Left ventricle myocardium superior (tissue), 1 donor: ENCODE data around the gene AHNAK2. TPM values are rescaled to one million over a fixed set of nuclear protein-coding genes. Genes with fewer than 3 reads are reported as not detected.

Experiments
- ATAC-seq: fragments of 200-7000 bp; cut with Tn5 transposase; one replicate; pipeline ENCODE4 v1.9.1; 2020; ENCODE audit warnings: mild to moderate bottlenecking, moderate library complexity
- DNase-seq: peaks from one replicate; pipeline ENCODE4 v3.0.0-alpha.2; 2020
- intact Hi-C: fragments of 100-400 bp; cut with micrococcal nuclease; formaldehyde crosslinking; loops from one replicate; pipeline ENCODE4 v1.11.0; 2022
- total RNA-seq: library from RNA; stranded (reverse); fragmentation: NEBNext Ultra II Directional; extraction: Animal tissue kit (Norgen Biotek cat#: 25700); gene quantifications from one replicate; pipeline ENCODE4 v1.2.1, GENCODE V29; 2021
- donor health status: DM: no; HTN: yes; CAD: no; lungs with severe emphysema.

The AHNAK2 gene
- total RNA-seq, 1 donor from 2014 or later: 2.5 TPM

DNA sequence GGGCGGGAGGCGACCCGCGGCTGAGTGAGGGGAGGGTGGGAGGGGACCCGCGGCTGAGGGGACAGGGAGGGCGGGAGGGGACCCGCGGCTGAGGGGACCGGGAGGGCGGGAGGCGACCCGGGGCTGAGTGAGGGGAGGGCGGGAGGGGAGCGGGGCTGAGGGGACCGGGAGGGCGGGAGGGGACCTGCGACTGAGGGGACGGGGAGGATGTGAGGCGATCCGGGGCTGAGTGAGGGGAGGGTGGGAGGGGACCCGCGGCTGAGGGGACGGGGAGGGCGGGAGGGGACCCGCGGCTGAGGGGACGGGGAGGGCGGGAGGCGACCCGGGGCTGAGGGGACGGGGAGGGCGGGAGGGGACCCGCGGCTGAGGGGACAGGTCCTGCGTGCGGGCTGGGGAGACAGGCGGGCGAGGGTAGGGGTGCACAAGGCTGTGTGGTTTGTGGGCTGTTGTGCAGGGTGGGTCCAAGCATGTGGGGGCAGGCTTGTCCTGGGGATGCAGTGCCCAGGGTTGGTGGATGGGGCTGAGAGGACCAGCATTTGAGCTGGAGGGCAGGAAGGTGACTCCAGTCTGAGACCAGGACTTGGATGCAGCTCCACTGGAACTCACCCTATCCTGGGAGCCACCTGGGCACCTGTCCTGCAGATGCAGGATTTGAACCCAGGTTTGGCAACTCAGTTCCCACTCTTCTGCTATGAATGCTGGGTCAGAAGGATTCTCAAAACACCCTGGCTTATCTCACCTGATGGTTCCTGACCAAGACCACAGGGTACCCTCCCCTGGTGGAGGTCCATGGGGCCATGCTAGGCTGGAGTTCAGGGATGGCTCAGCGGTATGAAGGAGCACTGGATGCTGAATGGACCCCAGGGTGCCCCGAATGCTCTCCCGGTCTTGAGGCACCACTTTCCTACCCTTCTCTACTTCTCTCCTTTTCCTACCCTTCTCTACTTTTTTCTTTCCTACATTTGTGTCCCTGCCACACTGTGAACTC is 44.1 kb downstream of the AHNAK2 start:
- intact Hi-C loops: no loop called here
- DNase-seq (no peak), ATAC-seq (no peak)

DNA sequence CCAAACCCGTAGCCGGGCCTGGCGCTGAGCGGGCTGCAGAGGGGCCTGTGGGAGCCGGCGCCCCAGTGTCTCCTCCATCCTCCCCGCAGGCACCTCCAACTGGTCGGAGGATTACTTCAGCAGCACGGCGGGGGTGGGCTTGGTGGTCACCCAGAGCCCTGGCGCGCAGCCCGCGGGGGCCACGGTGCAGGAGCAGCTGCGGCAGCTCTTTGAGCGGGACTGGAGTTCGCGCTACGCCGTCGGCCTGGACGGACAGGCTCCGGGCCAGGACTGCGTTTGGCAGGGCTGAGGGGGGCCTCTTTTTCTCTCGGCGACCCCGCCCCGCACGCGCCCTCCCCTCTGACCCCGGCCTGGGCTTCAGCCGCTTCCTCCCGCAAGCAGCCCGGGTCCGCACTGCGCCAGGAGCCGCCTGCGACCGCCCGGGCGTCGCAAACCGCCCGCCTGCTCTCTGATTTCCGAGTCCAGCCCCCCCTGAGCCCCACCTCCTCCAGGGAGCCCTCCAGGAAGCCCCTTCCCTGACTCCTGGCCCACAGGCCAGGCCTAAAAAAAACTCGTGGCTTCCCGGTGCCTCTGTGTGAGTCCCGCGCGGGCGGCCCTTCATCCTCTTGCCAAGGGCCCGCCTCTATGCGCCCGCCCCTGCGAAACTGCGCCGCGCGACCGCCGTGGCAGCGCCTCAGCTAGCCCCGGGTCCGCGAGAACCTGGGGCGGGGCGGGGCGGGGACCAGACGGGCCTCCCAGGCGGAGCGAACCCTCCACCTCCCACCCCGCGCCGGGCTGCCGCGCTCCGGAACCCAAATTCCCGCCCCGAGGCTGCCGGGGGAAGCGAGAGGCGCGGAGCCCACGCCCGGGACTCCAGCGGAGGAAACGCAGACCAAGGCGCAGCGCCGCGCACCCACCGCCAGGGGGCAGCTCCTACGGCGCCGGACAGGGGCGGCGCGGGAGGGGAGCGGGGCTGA is 45.2 kb downstream of the AHNAK2 start:
- peak; percentile 89 for ATAC-seq
- intact Hi-C loops: no loop called here

GRCh38 chr14:104931771-104932675 is 46.2 kb downstream of the AHNAK2 start:
- intact Hi-C loops: no loop called here
- ATAC-seq: peak; percentile 2
- no peak for DNase-seq

More for the DNA sequence above, 45.2 kb downstream of the AHNAK2 start:
- peak; percentile 94 for DNase-seq

GRCh38 chr14:104931304-104931770 is 46.8 kb downstream of the AHNAK2 start:
- no peak for DNase-seq

GRCh38 chr14:104930526-104931303 is 47.5 kb downstream of the AHNAK2 start:
- DNase-seq (no peak), ATAC-seq (no peak)
- intact Hi-C loops: no loop called here

More at GRCh38 chr14:104931304-104931770, 46.8 kb downstream of the AHNAK2 start:
- intact Hi-C loops: no loop called here
- ATAC-seq: no peak

GRCh38 chr14:104929268-104930230 is 48.6 kb downstream of the AHNAK2 start:
- DNase-seq (no peak), ATAC-seq (no peak)
- intact Hi-C loops: no loop called here

DNA sequence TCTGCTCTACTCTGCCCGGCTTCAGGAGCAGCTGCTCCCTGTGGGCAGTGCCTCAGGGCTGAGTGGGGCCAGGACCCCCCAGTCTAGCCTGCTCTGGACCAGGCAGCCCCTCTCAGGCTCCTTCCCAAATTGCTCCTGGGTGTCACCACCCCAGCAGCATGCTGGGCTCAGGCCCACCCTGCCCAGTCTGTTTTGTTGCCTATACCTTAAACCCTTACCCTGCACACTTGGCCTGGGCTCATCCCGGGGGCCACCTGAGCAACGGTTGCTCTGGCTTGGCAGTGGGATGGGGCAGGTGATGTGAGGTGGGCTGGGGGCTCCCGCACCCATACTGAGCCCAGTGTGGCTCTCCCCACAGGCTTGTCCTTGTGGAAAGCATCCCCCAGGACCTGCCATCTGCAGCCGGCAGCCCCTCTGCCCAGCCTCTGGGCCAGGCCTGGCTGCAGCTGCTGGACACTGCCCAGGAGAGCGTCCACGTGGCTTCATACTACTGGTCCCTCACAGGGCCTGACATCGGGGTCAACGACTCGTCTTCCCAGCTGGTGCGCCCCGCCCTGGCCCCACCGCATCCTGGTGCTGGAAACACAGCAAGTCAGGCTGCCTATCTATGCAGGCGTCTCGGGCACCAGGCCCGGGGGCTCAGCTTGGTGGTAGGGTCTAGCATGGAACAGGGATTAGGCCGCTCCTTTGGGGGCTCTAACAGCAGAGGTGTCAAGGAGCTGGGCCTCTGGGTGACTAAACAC is 49.6 kb downstream of the AHNAK2 start:
- intact Hi-C loops: no loop called here
- no peak for DNase-seq
- no peak for ATAC-seq

DNA sequence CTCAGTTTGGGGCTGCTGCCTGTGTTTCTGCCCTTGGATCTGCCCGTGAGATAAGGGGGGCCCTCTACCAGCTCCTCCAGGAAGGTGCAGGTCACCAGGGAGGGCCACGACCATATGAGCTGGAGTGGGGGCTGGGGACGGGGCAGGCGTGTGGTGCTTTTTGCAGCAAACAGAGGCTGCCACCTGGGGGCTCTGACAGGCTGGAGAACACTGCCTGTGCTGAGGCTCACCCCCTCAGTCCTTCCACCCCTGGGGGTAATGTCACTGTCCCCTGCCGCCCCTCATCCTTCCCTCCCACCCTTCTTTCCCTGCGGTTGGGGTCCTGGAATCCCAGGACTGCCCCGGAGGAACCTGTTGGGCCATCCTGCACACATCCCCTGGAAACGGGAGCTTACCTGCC is 50.3 kb downstream of the AHNAK2 start:
- ATAC-seq (no peak), DNase-seq (no peak)
- intact Hi-C loops: no loop called here

DNA sequence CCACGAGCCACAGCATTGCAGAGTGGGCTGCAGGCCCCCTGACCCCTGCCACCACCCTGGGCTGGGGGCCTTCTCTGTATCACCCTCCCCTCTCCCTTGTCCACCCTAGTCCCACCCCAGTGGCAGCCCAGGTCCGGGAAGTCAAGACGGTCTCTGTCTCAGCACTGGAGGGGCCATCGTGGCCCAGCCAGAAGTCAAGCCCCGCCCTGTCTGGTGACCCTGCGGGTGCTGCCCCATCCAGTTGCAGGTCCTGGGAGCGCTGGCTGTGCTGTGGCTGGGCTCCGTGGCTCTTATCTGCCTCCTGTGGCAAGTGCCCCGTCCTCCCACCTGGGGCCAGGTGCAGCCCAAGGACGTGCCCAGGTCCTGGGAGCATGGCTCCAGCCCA is 50.8 kb downstream of the AHNAK2 start:
- intact Hi-C loops: no loop called here
- no peak for ATAC-seq
- no peak for DNase-seq

DNA sequence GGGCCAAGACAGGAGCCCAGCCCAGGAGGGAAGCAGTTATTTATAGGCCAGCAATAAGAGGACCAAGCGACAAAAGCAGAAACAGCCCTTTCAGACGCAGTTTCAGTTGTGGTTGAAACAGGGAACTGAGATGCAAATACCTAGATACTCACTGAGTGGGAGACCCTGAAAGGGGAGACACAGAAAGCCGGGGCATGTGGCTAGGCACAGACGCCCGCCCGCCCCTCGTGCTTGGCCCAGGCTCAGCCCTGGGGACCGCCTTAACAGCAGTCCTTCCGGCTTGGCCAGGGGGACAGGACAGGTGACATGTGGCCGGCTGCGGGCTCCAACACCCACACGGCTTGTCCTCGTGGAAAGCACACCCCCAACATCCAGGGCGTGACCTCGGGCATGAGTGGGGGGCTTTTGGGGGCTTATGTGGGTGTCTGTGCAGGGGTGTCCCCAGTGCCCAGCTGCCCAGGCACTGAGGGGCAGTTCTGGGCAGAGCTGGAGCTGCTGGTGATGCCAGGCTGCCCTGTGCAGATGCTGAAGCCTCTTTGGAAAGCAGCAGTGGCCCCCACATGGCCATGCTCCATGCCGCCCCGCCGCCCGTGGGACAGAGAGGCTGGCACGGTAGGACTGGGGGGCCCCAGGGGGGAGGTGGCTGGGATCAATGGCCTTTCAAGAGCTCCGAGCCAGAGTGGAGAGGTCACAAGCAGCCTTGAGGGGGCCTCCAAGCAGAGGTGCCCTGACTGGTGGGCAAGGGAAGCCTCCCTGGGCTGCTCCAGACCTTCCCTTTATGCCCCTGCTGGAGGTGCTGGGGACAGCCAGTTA is 51.3 kb downstream of the AHNAK2 start:
- ATAC-seq (no peak), DNase-seq (no peak)
- intact Hi-C loops: no loop called here

- ATAC-seq (no peak), DNase-seq (no peak)
- intact Hi-C loops: no loop called here
Measured at GRCh38 chr14:104925855-104926609, 52.1 kb downstream of the AHNAK2 start.

GRCh38 chr14:104925214-104925854 is 52.8 kb downstream of the AHNAK2 start:
- ATAC-seq: no peak
- intact Hi-C loops: no loop called here
- no peak for DNase-seq

GRCh38 chr14:104924421-104925213 is 53.6 kb downstream of the AHNAK2 start, which contains the start of gene PLD4:
Gene PLD4, plus strand, starts transcription at chr14:104924879. Its CDS starts 2,262 bp downstream, at chr14:104927141.
- DNase-seq (no peak), ATAC-seq (no peak)
- intact Hi-C loops: no loop called here
